Keratinocyte (primary cell): ENCODE data around the gene BET1.

Experiments used
- CTCF ChIP-seq, 3 experiments: IDR thresholded peaks in 1 of 3; conservative IDR thresholded peaks in 1 of 3; optimal IDR thresholded peaks in 1 of 3; 2 replicates in 2 of 3; 3 replicates in 1 of 3; pipeline versions ENCODE3 to v1.5.1; 2011; ENCODE audit warnings: low read length in 3 of 3, mild to moderate bottlenecking in 3 of 3, moderate library complexity in 2 of 3, control low read depth in 1 of 3, inconsistent platforms in 1 of 3; ENCODE audit not compliant: insufficient read depth in 2 of 3; ENCODE audit errors: extremely low read depth in 1 of 3
- EZH2 ChIP-seq: IDR thresholded peaks from one replicate; pipeline ENCODE4 v1.6.1; 2012; ENCODE audit warnings: inconsistent platforms, mild to moderate bottlenecking, low read length, moderate library complexity

GRCh38 chr7:94003446-94004023 lies 620 bp downstream of the BET1 start:
- no peak for TF ChIP-seq CTCF (optimal IDR thresholded peaks at IDR 0.05 in 1 of 3, IDR thresholded peaks at IDR 0.05 in 1 of 3, conservative IDR thresholded peaks at IDR 0.05 in 1 of 3; ENCODE audit: extremely low read depth in 1 of 3, insufficient read depth in 2 of 3, low read length in 3 of 3)
- no peak for TF ChIP-seq EZH2
